Endothelial cell (in vitro differentiated cells): ENCODE measurements around the gene FAF2. TPM values are rescaled to one million over a fixed set of nuclear protein-coding genes. Genes with fewer than 3 reads are reported as not detected.

Experiments
- DNase-seq: peaks from one replicate; pipeline ENCODE4 v3.0.0; 2021; ENCODE audit warnings: low spot score
- H3K27ac Mint-ChIP-seq: one replicate; pipeline ENCODE4 v1.8.0; 2021; ENCODE audit warnings: mixed read lengths, inconsistent platforms; ENCODE audit not compliant: unreplicated experiment
- H3K27me3 Mint-ChIP-seq: one replicate; pipeline ENCODE4 v1.8.0; 2021; ENCODE audit warnings: mild to moderate bottlenecking, moderate library complexity, mixed read lengths, inconsistent platforms; ENCODE audit not compliant: unreplicated experiment
- H3K36me3 Mint-ChIP-seq: one replicate; pipeline ENCODE4 v1.8.0; 2021; ENCODE audit warnings: mild to moderate bottlenecking, low read depth, mixed read lengths, inconsistent platforms; ENCODE audit not compliant: unreplicated experiment
- H3K4me1 Mint-ChIP-seq: one replicate; pipeline ENCODE4 v1.8.0; 2021; ENCODE audit warnings: mild to moderate bottlenecking, mixed read lengths, inconsistent platforms; ENCODE audit not compliant: unreplicated experiment
- H3K4me3 Mint-ChIP-seq: one replicate; pipeline ENCODE4 v1.8.0; 2021; ENCODE audit warnings: mild to moderate bottlenecking, mixed read lengths, inconsistent platforms; ENCODE audit not compliant: unreplicated experiment
- H3K9me3 Mint-ChIP-seq: one replicate; pipeline ENCODE4 v1.8.0; 2021; ENCODE audit warnings: mixed read lengths, inconsistent platforms; ENCODE audit not compliant: unreplicated experiment
- CTCF ChIP-seq: fragments of 200-600 bp; sonication (generic); IDR thresholded peaks from one replicate; pipeline ENCODE4 v1.5.0; 2021; ENCODE audit warnings: antibody characterized with exemption; ENCODE audit not compliant: unreplicated experiment
- total RNA-seq: library from RNA; stranded (reverse); fragmentation: NEBNext Ultra II Directional; extraction: Animal tissue kit (Norgen Biotek cat#: 25700); gene quantifications from one replicate; pipeline ENCODE4 v1.2.1, GENCODE V29; 2021; ENCODE audit not compliant: unreplicated experiment

Gene FAF2
- total RNA-seq, 1 donor from 2014 or later = 40.6 TPM

DNA sequence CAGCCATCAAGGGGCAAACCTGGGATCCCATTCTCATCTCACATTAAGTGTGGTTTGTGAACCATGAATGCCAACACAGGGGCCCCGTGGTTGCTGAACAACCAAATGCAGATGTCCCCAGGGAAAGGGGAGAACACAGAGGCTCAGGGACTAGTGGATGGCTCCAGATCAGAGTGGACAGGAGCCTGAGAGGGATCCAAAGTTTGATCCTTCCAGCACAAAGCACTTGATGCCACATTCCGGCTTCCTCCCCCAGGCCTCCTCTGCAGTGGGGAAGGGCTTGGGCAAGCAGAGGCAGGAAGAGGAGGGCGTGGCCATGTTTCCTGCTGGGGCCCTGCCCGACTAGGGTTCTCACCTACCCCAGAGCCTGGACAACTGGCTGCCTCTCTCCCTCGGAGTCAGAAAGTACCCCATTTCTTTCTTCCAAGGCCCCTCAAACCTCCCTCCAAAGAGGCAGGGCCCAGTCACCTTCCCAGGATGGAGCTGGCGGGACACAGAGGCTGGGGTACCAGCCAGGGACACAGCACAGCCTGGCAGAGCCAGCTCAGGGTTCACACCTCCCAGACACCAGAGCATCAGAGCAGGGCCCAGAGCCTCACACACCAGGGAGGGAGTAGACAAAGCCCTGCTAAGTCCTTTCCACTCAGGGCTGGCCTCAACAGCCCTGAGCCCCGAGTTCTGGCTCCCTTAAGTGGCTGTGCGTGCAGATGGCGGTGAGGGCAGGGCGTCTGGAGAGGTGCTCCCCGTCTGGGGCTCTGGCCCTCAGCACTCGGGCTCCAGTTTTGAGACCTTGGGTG is 93.4 kb downstream of the FAF2 start:
- H3K27ac Mint-ChIP-seq = peak overlapping the region; percentile 54

DNA sequence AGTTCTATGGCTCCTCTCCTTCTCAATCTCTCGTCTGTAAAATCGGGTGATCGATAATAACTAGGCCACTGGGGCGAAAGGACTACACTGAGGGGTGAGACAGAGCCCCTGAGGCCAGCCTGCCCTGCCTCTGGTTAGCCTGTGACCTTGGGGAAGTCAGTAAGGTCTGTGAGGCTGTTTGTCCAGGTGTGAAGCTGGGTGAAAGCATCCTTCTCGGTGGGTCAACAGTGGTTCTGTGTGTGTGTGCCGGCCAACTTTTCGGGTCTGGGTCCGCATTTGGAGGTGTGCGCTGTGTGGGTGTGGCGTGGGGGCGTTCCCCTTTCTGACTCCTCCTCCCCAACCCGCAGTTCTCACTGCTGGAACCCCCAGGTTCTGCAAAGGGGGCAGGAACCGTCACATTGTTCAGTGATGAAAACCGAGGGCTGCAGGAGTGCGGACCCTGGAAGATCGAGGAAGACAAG is 94.0 kb downstream of the FAF2 start:
- DNase-seq = no peak
- H3K27ac Mint-ChIP-seq = peak overlapping the region; percentile 54
- H3K9me3 Mint-ChIP-seq = no peaks in the 10 kb centered on the region
- H3K4me1 Mint-ChIP-seq = peaks cover 40% of the 10 kb centered on the region
- H3K36me3 Mint-ChIP-seq = peaks cover 4% of the 10 kb centered on the region
- TF ChIP-seq CTCF = no peak
- H3K27me3 Mint-ChIP-seq = peaks cover 21% of the 10 kb centered on the region
- H3K4me3 Mint-ChIP-seq = peak overlapping the region; percentile 87

More for the DNA sequence above, 93.4 kb downstream of the FAF2 start:
- TF ChIP-seq CTCF = no peak
- Mint-ChIP-seq H3K4me1 (peaks cover 40% of the 10 kb centered on the region), H3K36me3 (peaks cover 4% of the 10 kb centered on the region), H3K4me3 (peak overlapping the region; percentile 87), H3K9me3 (no peaks in the 10 kb centered on the region), H3K27me3 (peaks cover 21% of the 10 kb centered on the region)
- peak; percentile 61 for DNase-seq

DNA sequence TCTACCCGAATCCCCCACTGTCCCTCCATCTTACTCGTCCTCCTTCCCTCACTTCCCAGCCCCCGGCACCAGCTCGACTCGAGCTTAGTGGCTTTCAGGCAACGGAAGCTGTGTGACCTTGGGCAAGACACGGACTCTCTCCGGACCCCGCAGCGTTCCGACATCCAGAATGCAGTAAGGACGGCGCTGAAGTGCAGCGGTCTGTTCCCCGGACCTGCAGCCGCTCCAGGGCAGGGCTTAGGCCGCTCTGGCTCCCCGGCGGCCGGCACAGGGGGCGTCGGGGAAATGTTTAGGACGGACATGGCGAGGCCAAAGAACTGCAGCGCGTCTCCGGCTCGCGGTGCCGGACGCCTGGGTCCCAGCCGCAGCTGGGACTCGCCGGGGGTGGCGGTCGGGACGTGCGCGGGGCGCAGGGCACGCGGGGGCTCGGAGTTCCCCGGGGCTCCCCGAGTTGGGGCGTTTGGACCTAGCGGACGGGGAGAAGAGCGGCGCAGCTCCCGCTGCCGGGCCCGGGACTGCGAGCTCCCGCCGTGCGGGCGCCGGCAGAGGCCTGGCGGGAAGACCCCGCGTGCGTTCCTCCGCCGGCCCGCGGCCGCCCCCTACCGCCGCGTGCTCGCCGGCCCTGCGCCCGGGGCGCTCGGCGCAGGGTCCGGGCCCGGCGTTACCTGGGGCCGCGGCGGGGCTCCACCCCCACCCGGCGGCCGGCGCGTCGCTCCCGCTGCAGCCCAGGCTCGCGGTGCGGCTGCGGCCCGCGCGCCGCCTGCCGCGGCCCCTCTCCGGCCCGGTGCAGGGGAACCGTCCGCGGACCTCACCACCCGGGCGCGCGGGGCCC is 94.6 kb downstream of the FAF2 start:
- peaks cover 16% of the 10 kb centered on the region for H3K27me3 Mint-ChIP-seq
- peak overlapping the region; percentile 87 for H3K4me3 Mint-ChIP-seq
- no peak overlapping the region for H3K27ac Mint-ChIP-seq
- H3K9me3 Mint-ChIP-seq = no peaks in the 10 kb centered on the region
- peaks cover 35% of the 10 kb centered on the region for H3K4me1 Mint-ChIP-seq
- peaks cover 4% of the 10 kb centered on the region for H3K36me3 Mint-ChIP-seq
- DNase-seq = peak; percentile 40
- TF ChIP-seq CTCF = no peak

DNA sequence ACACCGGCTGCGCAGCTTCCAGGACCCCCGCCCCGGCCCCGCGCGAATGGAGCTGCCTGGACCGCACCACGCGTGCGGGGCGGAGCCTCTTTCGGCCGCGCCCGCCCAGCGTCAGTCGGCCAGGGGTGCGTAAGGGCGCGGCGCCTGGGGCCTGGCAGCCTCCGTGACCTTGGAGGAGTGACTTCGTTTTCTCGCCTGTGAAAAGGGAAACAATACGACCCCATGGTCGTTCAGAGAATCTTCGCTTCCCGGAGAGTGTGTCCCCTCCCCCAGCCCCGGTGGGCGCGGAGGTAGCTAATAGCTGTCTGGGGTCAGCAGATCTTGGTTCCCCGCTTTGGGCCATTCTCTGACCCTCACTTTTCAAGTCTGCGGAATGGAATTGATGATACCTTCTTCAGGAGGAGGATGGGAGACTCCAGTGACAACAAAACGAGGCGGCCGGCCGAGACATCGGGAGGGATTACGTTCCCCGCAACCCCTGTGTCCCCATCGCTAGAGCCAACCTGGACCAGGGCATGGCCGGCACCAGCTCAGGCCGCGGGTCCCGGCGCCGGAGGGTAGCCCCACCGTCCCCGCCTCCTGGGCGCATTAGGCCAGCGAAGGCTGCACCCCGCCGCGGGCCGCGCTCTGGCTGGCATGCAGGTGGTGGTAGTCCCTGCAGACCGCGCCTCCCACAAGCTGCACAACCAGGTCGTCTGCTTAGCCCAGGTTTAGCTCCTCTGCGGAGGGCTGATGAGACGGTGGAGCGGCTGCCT is 95.4 kb downstream of the FAF2 start:
- H3K9me3 Mint-ChIP-seq = no peaks in the 10 kb centered on the region
- H3K27ac Mint-ChIP-seq = no peak overlapping the region
- peaks cover 28% of the 10 kb centered on the region for H3K4me1 Mint-ChIP-seq
- no peak for TF ChIP-seq CTCF
- DNase-seq = no peak
- H3K27me3 Mint-ChIP-seq = peaks cover 15% of the 10 kb centered on the region
- peaks cover 4% of the 10 kb centered on the region for H3K36me3 Mint-ChIP-seq
- H3K4me3 Mint-ChIP-seq = peak overlapping the region; percentile 91
